HepG2 (cell line): ENCODE data around the gene ARHGAP23. TPM values are rescaled to one million over a fixed set of nuclear protein-coding genes. Genes with fewer than 3 reads are reported as not detected.
A peak's percentile ranks its signal among the peaks of the same experiment; 100 is the strongest.

Experiments
- ARID2 ChIP-seq: sonication (generic); formaldehyde crosslinking; IDR thresholded peaks from 2 replicates; pipeline ENCODE4 v1.8.1; 2022; ENCODE audit warnings: mild to moderate bottlenecking, missing genetic modification reagents, borderline replicate concordance
- FOXP4 ChIP-seq: sonication (generic); formaldehyde crosslinking; IDR thresholded peaks from 2 replicates; pipeline ENCODE4 v1.4.0; 2020; ENCODE audit warnings: missing genetic modification reagents
- HMG20B ChIP-seq: conservative IDR thresholded peaks from 2 replicates; pipeline ENCODE4 v1.6.1; 2016; ENCODE audit warnings: missing genetic modification reagents, missing compliant biosample characterization
- IRF1 ChIP-seq: sonication (generic); formaldehyde crosslinking; IDR thresholded peaks from 2 replicates; pipeline ENCODE4 v1.4.0; 2020; ENCODE audit warnings: low read depth, mild to moderate bottlenecking, missing genetic modification reagents
- KAT7 ChIP-seq: IDR thresholded peaks from 2 replicates; pipeline ENCODE4 v1.6.1; 2018; ENCODE audit warnings: borderline replicate concordance, missing compliant biosample characterization
- NFE2L2 ChIP-seq: fragments of 150-350 bp; IDR thresholded peaks from 2 replicates; pipeline ENCODE4 v1.6.1; 2014; ENCODE audit warnings: low read length
- SNAI1 ChIP-seq: sonication (generic); formaldehyde crosslinking; IDR thresholded peaks from 2 replicates; pipeline ENCODE4 v1.5.0; 2020; ENCODE audit warnings: mild to moderate bottlenecking, missing genetic modification reagents, borderline replicate concordance
- SRSF9 ChIP-seq: fragments of 200-400 bp; formaldehyde crosslinking; IDR thresholded peaks from 2 replicates; pipeline ENCODE4 v1.6.1; 2018; ENCODE audit warnings: borderline replicate concordance, mild to moderate bottlenecking, low read depth, low read length; ENCODE audit not compliant: insufficient read depth, poor library complexity, severe bottlenecking
- THAP9 ChIP-seq: sonication (generic); formaldehyde crosslinking; IDR thresholded peaks from 2 replicates; pipeline ENCODE4; 2020; ENCODE audit warnings: missing genetic modification reagents, mild to moderate bottlenecking, borderline replicate concordance
- ZSCAN22 ChIP-seq: sonication (generic); formaldehyde crosslinking; IDR thresholded peaks from 2 replicates; pipeline ENCODE4 v1.4.0; 2020; ENCODE audit warnings: mild to moderate bottlenecking, missing genetic modification reagents
- polyA plus RNA-seq, 8 experiments: library from polyadenylated mRNA; depleted of rRNA in 3 of 8; stranded (reverse) in 7 of 8; unstranded in 1 of 8; fragments of >200 nt; fragmentation: Illumina TruSeq in 4 of 8; extraction: Trizol in 4 of 8; gene quantifications; 2 replicates each; pipeline versions ENCODE4 v1.2.1 to v1.2.3, GENCODE V29; 2011 to 2016; ENCODE audit warnings: low read depth in 4 of 8, missing spikeins in 1 of 8, mixed read lengths in 1 of 8; ENCODE audit not compliant: insufficient read depth in 1 of 8
- total RNA-seq, 5 experiments: library from RNA; depleted of rRNA; stranded (reverse); fragments of >200 nt; fragmentation: Illumina TruSeq; extraction: Trizol; gene quantifications; 2 replicates each; pipeline ENCODE4 v1.2.3, GENCODE V29; 2016; ENCODE audit warnings: low read depth in 1 of 5
- TF ChIP-seq, protein P1 (sequence below): sonication (generic); formaldehyde crosslinking; IDR thresholded peaks from 2 replicates; pipeline ENCODE4 v1.8.0; 2022; ENCODE audit warnings: mild to moderate bottlenecking, missing genetic modification reagents, moderate library complexity
- TF ChIP-seq, protein P2 (sequence below): sonication (generic); formaldehyde crosslinking; IDR thresholded peaks from 2 replicates; pipeline ENCODE4 v1.8.0; 2022; ENCODE audit warnings: mild to moderate bottlenecking, missing genetic modification reagents
- TF ChIP-seq, protein P3 (sequence below): sonication (generic); formaldehyde crosslinking; IDR thresholded peaks from 2 replicates; pipeline ENCODE4 v1.5.0; 2020; ENCODE audit warnings: mild to moderate bottlenecking, missing genetic modification reagents, moderate library complexity
- TF ChIP-seq, protein P4 (sequence below): sonication (generic); formaldehyde crosslinking; IDR thresholded peaks from 2 replicates; pipeline ENCODE4 v1.8.0; 2022; ENCODE audit warnings: mild to moderate bottlenecking, missing genetic modification reagents; ENCODE audit not compliant: insufficient replicate concordance

The ARHGAP23 gene
- total and polyA plus RNA-seq, 2 of the 13 experiments (the other 11 are each of a cell fraction or from before 2014, with no cell fraction given) = 0.03 TPM; not detected in 1

DNA sequence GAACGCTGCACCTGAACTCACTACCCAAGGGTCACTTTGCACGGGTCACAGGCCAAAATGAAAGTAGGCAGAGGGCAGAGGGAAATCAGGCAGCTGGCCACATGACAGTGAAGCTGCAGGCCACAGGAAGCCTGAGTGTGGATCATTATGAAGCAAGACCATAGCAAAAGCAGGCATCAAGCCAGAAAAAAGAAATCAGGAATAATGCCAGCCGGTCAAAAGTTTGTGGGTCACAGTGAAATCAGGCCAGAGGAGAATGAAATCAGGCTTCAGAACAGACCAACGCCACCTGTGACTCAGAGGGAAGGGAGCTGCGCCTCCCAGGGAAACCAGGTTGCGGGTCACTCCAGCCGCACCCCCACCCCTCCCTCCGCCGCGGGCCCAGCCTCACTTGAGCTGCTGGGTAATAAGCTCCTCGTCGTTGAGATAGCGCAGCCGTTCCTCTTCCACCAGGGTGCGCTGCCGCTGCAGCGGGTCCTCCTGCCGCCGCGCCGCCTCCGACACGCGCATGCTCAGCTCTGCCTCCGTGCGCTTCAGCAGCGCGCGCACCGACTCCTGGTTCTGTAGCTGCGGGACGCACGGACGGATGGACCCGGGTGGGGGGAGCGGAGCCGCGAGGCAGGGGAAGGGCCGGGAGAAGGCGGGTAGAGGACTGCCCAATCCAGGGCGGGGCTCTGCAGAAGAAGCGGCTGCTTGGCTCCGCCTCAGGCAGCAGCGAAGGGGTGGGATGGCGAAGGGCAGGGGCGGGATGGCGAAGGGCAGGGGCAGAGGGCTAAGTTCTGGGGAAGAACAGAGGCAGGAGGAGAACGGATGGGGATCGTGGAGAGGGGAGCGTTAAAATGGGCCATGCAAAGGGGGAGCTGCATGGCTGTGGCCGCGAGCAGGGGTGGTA is 129.8 kb downstream of the ARHGAP23 start (continued):
- TF ChIP-seq, protein P1, sequence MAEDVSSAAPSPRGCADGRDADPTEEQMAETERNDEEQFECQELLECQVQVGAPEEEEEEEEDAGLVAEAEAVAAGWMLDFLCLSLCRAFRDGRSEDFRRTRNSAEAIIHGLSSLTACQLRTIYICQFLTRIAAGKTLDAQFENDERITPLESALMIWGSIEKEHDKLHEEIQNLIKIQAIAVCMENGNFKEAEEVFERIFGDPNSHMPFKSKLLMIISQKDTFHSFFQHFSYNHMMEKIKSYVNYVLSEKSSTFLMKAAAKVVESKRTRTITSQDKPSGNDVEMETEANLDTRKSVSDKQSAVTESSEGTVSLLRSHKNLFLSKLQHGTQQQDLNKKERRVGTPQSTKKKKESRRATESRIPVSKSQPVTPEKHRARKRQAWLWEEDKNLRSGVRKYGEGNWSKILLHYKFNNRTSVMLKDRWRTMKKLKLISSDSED (CRISPR knock-in tag) = no peak
- no peak for TF ChIP-seq NFE2L2
- TF ChIP-seq, protein P2, sequence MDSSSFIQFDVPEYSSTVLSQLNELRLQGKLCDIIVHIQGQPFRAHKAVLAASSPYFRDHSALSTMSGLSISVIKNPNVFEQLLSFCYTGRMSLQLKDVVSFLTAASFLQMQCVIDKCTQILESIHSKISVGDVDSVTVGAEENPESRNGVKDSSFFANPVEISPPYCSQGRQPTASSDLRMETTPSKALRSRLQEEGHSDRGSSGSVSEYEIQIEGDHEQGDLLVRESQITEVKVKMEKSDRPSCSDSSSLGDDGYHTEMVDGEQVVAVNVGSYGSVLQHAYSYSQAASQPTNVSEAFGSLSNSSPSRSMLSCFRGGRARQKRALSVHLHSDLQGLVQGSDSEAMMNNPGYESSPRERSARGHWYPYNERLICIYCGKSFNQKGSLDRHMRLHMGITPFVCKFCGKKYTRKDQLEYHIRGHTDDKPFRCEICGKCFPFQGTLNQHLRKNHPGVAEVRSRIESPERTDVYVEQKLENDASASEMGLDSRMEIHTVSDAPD (CRISPR knock-in tag) = 0 out of 2 replicates have a peak, but pooled peaks have one; percentile 59
- no peak for TF ChIP-seq FOXP4
- no peak for TF ChIP-seq ARID2
- no peak for TF ChIP-seq SRSF9
- TF ChIP-seq, protein P3, sequence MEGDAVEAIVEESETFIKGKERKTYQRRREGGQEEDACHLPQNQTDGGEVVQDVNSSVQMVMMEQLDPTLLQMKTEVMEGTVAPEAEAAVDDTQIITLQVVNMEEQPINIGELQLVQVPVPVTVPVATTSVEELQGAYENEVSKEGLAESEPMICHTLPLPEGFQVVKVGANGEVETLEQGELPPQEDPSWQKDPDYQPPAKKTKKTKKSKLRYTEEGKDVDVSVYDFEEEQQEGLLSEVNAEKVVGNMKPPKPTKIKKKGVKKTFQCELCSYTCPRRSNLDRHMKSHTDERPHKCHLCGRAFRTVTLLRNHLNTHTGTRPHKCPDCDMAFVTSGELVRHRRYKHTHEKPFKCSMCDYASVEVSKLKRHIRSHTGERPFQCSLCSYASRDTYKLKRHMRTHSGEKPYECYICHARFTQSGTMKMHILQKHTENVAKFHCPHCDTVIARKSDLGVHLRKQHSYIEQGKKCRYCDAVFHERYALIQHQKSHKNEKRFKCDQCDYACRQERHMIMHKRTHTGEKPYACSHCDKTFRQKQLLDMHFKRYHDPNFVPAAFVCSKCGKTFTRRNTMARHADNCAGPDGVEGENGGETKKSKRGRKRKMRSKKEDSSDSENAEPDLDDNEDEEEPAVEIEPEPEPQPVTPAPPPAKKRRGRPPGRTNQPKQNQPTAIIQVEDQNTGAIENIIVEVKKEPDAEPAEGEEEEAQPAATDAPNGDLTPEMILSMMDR (CRISPR knock-in tag) = peak; percentile 100
- no peak for TF ChIP-seq HMG20B (CRISPR knock-in tag)
- TF ChIP-seq, protein P4, sequence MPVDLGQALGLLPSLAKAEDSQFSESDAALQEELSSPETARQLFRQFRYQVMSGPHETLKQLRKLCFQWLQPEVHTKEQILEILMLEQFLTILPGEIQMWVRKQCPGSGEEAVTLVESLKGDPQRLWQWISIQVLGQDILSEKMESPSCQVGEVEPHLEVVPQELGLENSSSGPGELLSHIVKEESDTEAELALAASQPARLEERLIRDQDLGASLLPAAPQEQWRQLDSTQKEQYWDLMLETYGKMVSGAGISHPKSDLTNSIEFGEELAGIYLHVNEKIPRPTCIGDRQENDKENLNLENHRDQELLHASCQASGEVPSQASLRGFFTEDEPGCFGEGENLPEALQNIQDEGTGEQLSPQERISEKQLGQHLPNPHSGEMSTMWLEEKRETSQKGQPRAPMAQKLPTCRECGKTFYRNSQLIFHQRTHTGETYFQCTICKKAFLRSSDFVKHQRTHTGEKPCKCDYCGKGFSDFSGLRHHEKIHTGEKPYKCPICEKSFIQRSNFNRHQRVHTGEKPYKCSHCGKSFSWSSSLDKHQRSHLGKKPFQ = no peak
- TF ChIP-seq SNAI1 (CRISPR knock-in tag) = no peak
- no peak for TF ChIP-seq IRF1 (CRISPR knock-in tag)
- no peak for TF ChIP-seq THAP9 (CRISPR knock-in tag)
- no peak; the same call in 1 of the 2 replicates for TF ChIP-seq KAT7
- TF ChIP-seq ZSCAN22 = no peak
